Stimulated activated CD8-positive, alpha-beta memory T cell treated with anti-CD3 and anti-CD28 coated beads, Interleukin-2, amount 100 ng/mL, for 48 hours (primary cell): ENCODE measurements around the gene LRRC9.
"Not testable (repeated sequence)": the region's sequence is repeated elsewhere in the genome, so short reads cannot be mapped to it uniquely, and the experiment has no call there.

Experiments used
- DNase-seq, 2 donors: peaks; one replicate each; pipeline ENCODE4 v3.0.0-alpha.2; 2020; ENCODE audit warnings: low read depth in 2 of 2

Gene LRRC9

DNA sequence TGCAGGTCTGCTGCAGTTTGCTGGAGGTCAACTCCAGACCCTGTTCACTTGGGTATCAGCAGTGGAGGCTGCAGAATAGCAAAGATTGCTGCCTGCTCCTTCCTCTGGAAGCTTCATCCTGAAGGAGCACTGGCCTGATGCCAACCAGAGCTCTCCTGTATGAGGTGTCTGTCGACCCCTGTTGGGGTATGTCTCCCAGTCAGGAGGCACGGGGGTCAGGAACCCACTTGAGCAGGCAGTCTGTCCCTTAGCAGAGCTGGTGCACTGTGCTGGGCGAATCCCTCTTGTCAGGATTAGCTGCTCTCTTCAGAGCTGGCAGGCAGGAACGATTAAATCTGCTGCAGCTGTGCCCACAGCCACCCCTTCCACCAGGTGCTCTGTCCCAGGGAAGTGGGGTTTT, 37.9 kb downstream of the LRRC9 start:
- not testable (repeated sequence) for DNase-seq

DNA sequence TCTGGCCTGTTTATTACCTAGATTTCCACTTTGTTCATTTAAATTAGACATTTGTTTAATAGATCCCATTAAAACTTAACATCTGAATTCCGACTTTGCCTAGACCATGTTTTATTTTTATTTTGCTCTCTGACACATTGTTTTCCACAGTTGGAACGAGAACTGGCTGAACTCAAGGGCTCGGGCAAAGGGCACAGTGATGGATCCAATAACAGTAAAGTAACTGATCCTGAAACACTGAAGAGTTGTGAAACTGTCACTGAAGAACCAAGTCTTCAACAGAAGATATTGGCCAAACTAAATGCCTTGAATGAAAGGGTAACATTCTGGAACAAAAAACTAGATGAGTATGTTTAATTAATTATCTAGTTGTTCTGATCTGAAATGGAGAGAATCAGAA, 39.7 kb downstream of the LRRC9 start:
- no peak for DNase-seq

DNA sequence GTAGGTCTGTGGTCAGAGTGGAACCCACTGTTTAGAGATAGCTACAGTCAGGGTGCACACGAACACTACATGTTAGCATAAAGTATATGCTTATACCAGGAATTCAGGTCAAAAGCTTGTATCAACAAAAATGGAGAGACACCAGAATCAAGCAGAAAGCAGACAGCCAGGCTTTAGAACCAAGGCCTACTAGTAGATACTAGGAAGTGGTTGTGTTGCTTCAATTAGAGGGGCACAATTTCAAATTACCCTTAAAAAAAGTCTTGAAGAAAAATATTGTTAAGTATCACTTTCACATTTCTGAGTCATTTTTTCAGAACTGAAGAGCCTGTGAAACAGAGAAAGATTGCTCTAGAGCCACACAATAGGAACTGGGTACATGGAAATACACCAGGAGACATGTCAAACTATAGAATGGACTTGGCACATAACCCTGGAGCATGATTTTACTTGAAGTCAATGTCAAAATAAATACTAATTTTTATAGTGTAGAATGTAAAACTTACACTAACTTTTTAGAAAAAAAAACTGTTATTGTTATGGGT, 41.6 kb downstream of the LRRC9 start:
- no peak for DNase-seq

- no peak for DNase-seq
These were observed 44.5 kb downstream of the LRRC9 start for GRCh38 chr14:59964251-59965007.

DNA sequence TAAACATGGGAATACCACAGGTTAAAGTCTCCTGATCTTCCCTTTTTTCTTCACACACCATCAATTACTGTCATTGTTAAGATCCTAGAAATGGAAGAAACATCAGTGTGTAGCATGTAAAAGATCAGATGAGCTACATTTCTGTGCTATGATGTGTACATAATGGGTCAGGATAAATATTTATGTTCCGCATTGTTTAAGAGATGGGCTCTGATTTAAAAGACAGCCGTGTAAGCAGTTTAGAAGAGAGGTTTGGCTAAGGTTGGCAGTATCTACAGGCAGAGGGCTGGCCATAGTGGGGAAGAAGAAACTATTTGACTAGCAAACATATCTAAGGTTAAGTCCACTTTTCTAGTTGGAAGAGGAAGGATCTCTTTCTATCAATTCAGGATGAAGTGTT, 49.4 kb downstream of the LRRC9 start:
- no peak for DNase-seq

DNA sequence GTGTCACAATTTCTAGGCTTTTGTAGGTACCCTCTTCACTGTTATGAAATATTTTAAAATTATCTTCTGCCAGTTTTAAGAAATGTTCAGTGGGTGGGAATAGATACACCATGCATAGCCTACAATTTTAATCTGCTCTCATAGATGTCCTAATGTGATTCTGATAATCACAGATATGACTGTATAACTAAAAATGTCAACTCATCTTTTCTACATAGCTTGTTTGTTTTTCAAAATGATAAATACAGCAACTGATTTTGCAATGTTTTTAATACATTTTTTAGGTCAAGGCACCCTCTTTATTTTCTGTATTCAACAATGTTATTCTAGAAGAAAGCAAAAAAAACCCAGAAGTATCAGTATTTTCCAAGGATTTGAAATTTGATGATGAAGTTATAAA, 61.6 kb downstream of the LRRC9 start:
- no peak for DNase-seq

GRCh38 chr14:59983048-59983447, 63.1 kb downstream of the LRRC9 start:
- DNase-seq = no peak

DNA sequence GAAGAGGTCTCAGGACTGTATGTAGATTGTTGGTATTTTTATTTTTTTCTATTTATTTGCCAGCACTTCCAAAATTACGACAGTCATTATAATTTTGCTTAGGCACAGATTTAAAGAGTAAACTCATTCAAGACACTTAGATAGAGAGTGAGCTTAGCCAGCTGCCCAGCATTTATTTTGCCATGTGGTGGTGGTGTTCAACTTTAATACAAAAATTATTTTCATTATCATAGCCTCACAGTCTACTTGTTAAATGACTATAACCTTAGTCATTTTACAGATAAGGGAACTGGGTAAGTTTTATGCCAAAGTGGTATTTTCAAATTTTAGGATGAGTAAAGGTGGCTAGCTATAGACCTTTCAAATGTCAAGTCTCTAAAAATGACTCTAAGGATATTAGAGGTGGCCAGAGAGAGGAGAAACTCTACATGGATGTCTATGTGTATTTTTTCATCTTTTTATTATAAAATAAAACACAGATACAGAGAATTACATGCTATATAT, 66.7 kb downstream of the LRRC9 start:
- DNase-seq = no peak

DNA sequence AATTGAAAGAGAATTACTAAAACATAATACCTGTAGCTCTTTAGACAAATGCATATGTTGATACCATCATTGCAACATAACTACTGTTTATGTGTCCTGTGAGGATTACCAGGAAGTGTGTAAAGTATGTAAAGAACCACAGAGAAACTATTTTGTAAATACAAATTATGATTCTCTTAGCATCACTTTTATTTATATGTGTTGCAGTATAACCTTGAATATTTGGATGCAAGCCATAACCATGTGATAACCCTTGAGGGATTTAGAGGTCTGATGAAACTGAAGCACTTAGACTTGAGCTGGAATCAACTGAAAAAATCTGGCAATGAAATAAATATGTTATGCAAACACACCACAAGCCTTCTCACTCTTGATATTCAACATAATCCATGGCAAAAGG, 77.5 kb downstream of the LRRC9 start:
- no peak for DNase-seq

- no peak for DNase-seq
These were observed 78.0 kb downstream of the LRRC9 start for GRCh38 chr14:59997966-59998365.

- DNase-seq = no peak
These were observed 78.6 kb downstream of the LRRC9 start for GRCh38 chr14:59998564-59998963.

- DNase-seq = no peak
These were observed 83.0 kb downstream of the LRRC9 start for GRCh38 chr14:60002819-60003492.

DNA sequence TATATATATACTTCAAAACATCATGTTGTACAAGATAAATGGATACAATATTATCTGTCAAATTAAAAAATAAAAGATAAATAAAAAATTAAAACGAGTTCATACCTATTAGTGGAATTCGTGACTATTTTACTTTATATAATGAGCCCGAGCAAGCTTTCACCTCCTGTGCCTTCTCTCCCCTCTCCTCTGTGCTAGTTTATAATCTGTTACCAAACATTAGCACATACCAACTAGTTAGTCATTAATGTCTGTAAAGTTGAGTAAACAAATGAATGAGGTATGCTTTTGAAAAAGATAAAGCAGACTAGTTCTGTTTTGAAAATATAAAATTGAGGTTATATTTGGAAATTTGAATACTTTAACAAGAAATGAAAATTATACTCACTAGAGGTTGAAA, 84.0 kb downstream of the LRRC9 start:
- DNase-seq = no peak

DNA sequence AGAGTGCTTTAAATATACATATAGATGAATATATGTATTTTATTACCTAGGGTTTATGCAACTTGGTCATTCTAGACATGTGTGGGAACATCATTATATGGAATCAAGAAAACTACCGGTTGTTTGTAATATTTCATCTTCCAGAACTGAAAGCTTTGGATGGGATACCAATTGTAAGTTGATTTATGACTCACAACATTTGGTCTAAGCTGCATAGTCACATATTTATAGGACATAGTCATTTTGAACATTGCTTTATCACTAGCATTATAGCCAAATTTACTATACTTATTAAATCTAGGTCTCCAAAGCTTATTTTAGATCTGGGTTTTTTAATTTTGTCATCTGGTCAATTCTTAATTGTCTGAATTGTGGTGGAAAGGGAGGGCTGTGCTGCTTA, 88.1 kb downstream of the LRRC9 start:
- no peak for DNase-seq

DNA sequence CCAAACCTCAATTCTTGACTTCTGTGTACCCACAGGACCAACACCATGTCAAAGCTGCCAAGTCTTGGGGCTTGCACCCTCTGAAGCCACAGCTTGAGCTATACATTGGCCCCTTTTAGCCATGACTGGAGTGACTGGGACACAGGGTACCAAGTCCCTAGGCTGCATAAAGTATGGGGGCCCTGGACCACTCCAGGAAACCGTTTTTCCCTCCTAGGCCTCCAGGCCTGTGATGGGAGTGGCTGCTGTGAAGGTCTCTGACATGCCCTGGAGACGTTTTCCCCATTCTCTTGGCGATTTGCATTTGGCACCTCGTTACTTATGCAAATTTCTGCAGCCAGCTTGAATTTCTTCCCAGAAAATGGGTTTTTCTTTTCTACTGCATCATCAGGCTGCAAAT, 90.3 kb downstream of the LRRC9 start:
- DNase-seq = not testable (repeated sequence)

DNA sequence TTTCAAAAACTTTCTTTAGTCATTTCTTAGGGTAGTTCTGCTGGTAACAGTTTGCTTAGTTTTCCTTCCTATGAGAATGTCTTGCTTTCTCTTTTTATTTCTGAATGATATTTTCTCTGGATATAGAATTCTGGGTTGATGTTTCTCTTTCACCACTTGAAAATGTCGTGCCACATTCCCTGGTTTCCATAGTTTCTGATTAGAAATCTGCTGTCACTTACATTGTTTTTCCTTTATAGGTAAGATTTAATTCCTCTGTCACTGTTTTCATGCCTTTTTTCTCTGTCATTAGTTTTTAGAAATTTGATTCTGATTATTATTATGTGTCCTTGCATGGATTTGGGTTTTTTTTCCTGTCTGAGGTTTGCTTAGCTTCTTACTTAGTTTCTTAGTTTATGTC, 94.5 kb downstream of the LRRC9 start:
- DNase-seq = no peak

DNA sequence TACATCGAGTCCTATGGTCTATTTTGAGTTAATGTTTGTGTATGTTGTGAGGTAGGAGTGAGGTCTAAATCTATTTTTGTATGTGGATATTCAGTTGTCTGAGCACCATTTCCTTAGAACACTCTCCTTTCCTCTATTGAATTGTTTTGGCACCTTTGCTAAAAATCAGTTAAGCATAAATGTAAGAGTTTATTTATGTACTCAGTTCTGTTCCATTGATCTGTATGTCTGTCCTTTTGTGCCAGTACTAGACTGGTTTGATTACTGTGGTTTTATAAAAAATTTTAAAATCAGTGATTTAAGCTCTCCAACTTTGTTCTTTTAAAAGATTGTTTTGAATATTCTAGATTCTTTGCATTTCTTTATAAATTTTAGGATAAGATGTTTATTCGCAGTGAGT, 101.7 kb downstream of the LRRC9 start:
- DNase-seq = no peak

DNA sequence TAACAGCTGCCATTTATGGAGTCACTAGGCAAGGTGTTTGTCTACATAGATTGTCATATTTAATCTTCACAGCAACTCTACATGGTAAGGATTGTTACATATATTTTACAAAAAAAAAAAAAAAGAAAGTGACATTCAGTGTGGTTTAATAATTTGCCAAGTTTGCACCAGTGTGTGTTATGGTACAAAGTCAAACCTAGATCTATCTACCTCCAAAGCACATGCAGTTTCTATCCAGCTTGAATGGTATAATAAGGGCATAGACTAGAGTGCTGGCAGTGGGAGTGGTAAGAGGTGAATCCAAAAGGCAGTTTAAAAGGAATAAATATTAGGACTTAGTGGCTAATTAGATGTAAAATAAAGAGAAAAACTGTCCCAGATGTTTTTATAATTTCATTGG, 105.6 kb downstream of the LRRC9 start:
- no peak for DNase-seq

GRCh38 chr14:60035177-60035576, 115.2 kb downstream of the LRRC9 start:
- no peak for DNase-seq

DNA sequence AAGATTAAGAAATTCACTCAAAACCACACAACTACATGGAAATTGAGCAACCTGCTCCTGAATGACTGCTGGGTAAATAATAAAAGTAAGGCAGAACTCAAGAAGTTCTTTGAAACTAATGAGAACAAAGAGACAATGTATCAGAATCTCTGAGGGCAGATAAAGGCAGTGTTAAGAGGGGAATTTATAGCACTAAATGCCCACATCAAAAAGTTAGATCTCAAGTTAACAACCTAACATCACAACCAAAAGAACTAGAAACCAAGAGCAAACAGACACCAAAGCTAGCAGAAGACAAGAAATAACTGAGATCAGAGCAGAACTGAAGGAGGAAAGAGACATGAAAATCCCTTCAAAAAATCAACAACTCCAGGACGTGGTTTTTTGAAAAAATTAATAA, 128.0 kb downstream of the LRRC9 start:
- not testable (repeated sequence) for DNase-seq

DNA sequence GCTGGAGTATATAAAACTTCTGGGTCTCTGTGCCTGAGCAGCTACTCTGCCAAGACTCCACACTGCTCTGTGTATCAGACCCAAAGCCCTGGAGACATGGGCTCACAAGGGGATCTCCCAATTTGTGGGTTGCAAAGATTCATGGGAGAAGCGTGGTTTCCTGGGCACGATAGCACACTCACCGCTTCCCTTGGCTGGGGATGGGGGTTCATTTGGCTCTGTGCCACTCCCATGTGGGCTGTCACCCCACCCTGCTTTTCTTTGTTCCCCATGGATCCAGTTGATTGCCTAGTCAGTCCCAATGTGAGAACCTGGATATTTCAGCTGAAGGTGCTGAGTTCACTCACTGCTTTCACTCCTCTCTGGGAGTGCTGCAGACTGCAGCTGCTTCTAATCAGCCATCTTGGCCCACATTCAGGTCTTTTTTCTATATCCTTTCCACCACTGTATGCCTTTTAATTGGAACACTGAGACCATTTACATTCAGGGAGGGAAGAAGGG, 131.8 kb downstream of the LRRC9 start:
- DNase-seq = no peak

GRCh38 chr14:60058087-60058486, 138.1 kb downstream of the LRRC9 start:
- DNase-seq = no peak

- no peak for DNase-seq
These were observed 141.4 kb downstream of the LRRC9 start for GRCh38 chr14:60061371-60061770.
